HL-60 (cell line): Measurements from ENCODE around the gene FANCI.

ENCODE experiments used
- DNase-seq, 2 experiments: peaks; one replicate each; pipeline ENCODE4 v3.0.0-alpha.2; 2010 to 2020; ENCODE audit warnings: low read depth in 1 of 2, low spot score in 1 of 2
- H3K27ac ChIP-seq: fragments of 250-450 bp; sonication (Bioruptor Pico); replicated peaks from 2 replicates; pipeline ENCODE4 v1.5.1; 2020; ENCODE audit warnings: mild to moderate bottlenecking, moderate library complexity
- H3K27me3 ChIP-seq: fragments of 250-450 bp; sonication (Bioruptor Pico); 2 replicates; pipeline ENCODE4 v1.5.1; 2021; ENCODE audit warnings: mild to moderate bottlenecking, moderate library complexity; ENCODE audit not compliant: insufficient read depth, poor library complexity, severe bottlenecking
- H3K4me3 ChIP-seq: replicated peaks from 2 replicates; pipeline ENCODE4 v1.5.1; 2011; ENCODE audit warnings: mild to moderate bottlenecking, control low read depth, low read length; ENCODE audit not compliant: insufficient read depth
- GABPA ChIP-seq: IDR thresholded peaks from 2 replicates; pipeline ENCODE4 v1.6.1; 2012; ENCODE audit warnings: low read depth
- POLR2AphosphoS5 ChIP-seq: IDR thresholded peaks from 2 replicates; pipeline ENCODE4 v1.6.1; 2012; ENCODE audit warnings: low read depth
- SPI1 ChIP-seq: IDR thresholded peaks from 2 replicates; pipeline ENCODE4 v1.6.1; 2012; ENCODE audit warnings: low read depth, mild to moderate bottlenecking, borderline replicate concordance
- TF ChIP-seq, protein P1 (sequence below): IDR thresholded peaks from 2 replicates; pipeline ENCODE4 v1.6.1; 2012; ENCODE audit warnings: low read depth; ENCODE audit not compliant: insufficient replicate concordance
- TF ChIP-seq, protein P2 (sequence below): IDR thresholded peaks from one replicate; pipeline ENCODE4 v1.5.1; 2011; ENCODE audit warnings: low read length, control low read depth, inconsistent platforms; ENCODE audit not compliant: insufficient read depth

The FANCI gene

DNA sequence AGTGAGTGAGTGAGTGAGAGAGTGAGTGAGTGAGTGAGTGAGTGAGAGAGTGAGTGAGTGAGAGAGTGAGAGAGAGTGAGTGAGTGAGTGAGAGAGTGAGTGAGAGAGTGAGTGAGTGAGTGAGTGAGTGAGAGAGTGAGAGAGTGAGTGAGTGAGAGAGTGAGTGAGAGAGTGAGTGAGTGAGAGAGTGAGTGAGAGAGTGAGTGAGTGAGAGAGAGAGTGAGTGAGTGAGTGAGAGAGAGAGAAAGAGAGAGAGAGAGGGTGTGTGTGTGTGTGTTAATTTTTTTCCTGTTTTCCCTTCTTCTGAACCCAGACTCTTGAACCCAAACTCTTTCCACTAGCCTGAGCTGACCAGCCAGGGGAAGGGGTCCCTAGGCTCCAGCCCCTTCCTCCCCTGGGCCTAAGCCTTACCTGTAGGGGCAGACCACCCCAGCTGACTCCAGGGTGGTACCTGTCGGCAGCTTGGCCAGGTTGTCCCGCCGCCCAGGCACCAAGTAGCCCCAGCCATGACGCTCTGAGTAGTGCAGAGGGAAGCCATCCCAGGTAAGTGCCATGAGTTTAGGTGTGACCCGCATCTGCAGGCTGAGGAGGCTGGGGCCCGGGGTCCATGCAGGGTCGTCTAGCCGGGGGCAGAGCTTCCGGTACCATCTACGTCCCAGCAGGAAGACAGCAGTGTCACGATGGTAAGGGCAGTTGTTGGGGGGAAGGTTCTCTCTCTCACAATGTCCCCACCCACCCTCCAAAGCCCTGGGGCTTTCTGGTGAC is 81.4 kb downstream of the FANCI start:
- Histone ChIP-seq H3K4me3 (no peak overlapping the region), H3K27ac (no peak overlapping the region), H3K27me3 (no peaks in the 10 kb centered on the region)
- no peak for DNase-seq
- TF ChIP-seq, protein P1, sequence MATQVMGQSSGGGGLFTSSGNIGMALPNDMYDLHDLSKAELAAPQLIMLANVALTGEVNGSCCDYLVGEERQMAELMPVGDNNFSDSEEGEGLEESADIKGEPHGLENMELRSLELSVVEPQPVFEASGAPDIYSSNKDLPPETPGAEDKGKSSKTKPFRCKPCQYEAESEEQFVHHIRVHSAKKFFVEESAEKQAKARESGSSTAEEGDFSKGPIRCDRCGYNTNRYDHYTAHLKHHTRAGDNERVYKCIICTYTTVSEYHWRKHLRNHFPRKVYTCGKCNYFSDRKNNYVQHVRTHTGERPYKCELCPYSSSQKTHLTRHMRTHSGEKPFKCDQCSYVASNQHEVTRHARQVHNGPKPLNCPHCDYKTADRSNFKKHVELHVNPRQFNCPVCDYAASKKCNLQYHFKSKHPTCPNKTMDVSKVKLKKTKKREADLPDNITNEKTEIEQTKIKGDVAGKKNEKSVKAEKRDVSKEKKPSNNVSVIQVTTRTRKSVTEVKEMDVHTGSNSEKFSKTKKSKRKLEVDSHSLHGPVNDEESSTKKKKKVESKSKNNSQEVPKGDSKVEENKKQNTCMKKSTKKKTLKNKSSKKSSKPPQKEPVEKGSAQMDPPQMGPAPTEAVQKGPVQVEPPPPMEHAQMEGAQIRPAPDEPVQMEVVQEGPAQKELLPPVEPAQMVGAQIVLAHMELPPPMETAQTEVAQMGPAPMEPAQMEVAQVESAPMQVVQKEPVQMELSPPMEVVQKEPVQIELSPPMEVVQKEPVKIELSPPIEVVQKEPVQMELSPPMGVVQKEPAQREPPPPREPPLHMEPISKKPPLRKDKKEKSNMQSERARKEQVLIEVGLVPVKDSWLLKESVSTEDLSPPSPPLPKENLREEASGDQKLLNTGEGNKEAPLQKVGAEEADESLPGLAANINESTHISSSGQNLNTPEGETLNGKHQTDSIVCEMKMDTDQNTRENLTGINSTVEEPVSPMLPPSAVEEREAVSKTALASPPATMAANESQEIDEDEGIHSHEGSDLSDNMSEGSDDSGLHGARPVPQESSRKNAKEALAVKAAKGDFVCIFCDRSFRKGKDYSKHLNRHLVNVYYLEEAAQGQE, result no peak
- no peak for TF ChIP-seq SPI1
- TF ChIP-seq, protein P2, sequence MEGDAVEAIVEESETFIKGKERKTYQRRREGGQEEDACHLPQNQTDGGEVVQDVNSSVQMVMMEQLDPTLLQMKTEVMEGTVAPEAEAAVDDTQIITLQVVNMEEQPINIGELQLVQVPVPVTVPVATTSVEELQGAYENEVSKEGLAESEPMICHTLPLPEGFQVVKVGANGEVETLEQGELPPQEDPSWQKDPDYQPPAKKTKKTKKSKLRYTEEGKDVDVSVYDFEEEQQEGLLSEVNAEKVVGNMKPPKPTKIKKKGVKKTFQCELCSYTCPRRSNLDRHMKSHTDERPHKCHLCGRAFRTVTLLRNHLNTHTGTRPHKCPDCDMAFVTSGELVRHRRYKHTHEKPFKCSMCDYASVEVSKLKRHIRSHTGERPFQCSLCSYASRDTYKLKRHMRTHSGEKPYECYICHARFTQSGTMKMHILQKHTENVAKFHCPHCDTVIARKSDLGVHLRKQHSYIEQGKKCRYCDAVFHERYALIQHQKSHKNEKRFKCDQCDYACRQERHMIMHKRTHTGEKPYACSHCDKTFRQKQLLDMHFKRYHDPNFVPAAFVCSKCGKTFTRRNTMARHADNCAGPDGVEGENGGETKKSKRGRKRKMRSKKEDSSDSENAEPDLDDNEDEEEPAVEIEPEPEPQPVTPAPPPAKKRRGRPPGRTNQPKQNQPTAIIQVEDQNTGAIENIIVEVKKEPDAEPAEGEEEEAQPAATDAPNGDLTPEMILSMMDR, result no peak

DNA sequence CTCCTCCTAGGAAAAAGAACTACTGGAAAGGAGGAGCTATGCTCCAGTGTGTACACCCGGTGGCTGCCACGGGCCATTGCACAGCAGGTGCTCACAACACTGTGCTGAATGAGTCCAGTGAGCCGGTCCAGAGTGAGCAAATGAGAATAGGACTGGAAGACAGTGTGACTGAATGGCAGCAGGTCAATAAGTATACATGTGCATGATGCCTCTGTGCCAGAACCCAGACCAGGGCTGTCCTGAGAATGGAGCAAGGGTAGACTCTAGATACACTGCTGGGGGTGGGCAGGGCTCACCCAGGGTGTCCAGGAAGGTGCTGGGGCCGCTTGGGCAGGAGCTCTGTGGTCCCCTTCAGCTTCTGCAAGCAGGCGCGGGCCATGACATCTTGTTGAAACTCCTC is 82.5 kb downstream of the FANCI start:
- Histone ChIP-seq H3K27ac (no peak overlapping the region), H3K4me3 (no peak overlapping the region), H3K27me3 (no peaks in the 10 kb centered on the region)
- TF ChIP-seq, protein P2, result no peak
- TF ChIP-seq, protein P1, result no peak
- TF ChIP-seq SPI1, result no peak
- no peak; the same call in 1 of the 2 replicates for TF ChIP-seq POLR2AphosphoS5
- TF ChIP-seq GABPA, result no peak
- DNase-seq, result no peak

DNA sequence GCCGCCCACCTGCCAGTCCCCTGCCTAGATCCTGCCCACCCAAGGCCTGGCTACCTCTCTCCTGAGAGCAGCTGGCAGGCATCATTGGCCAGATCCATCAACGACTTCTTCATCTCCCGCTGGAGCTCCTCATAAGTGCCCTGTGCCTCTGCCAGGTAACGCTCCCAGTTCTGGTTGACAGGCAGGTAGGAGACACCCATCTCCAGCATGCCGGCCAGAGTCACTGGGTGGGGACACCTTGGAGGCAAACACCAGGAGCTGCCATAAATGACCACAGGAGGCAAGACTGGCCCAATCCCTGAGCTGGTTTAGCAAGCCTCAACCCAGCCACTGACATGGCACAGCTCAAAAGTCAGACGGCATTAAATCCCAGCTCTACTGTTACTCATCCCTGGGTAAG is 83.3 kb downstream of the FANCI start:
- DNase-seq, result no peak
- no peaks in the 10 kb centered on the region for H3K27me3 ChIP-seq
- H3K27ac ChIP-seq, result no peak overlapping the region
- H3K4me3 ChIP-seq, result no peak overlapping the region
- TF ChIP-seq GABPA, result no peak
- TF ChIP-seq, protein P2, result no peak
- no peak for TF ChIP-seq SPI1
- TF ChIP-seq, protein P1, result no peak
- TF ChIP-seq POLR2AphosphoS5, result no peak
